Mesenteric fat pad (tissue), 1 donor: ENCODE data around the gene RASA3. TPM values are rescaled to one million over a fixed set of nuclear protein-coding genes. Genes with fewer than 3 reads are reported as not detected.
"Not testable (repeated sequence)": the region's sequence is repeated elsewhere in the genome, so short reads cannot be mapped to it uniquely, and the experiment has no call there.

ENCODE experiments used
- DNase-seq: peaks from one replicate; pipeline ENCODE4 v3.0.0-alpha.2; 2020; ENCODE audit warnings: low spot score
- total RNA-seq: library from RNA; stranded (reverse); fragmentation: NEBNext Ultra II Directional; extraction: Animal tissue kit (Norgen Biotek cat#: 25700); gene quantifications from one replicate; pipeline ENCODE4 v1.2.1, GENCODE V29; 2021
- donor health status: DM: yes; HTN: yes; CAD: no.

The RASA3 gene
- total RNA-seq, 1 donor from 2014 or later: 102 TPM

- no peak for DNase-seq
Observed at GRCh38 chr13:114155926-114156883, 23.8 kb upstream of the RASA3 start.

- DNase-seq: no peak
Observed at GRCh38 chr13:114155320-114155719, 22.9 kb upstream of the RASA3 start.

GRCh38 chr13:114154476-114154875 is 22.1 kb upstream of the RASA3 start:
- DNase-seq: no peak

- DNase-seq: no peak
Observed at GRCh38 chr13:114153485-114154080, 21.2 kb upstream of the RASA3 start.

- DNase-seq: peak; percentile 86
Observed at GRCh38 chr13:114152831-114153371, 20.5 kb upstream of the RASA3 start.

GRCh38 chr13:114152285-114152645 is 19.8 kb upstream of the RASA3 start:
- no peak for DNase-seq

GRCh38 chr13:114151565-114152284 is 19.3 kb upstream of the RASA3 start:
- DNase-seq: peak; percentile 87

GRCh38 chr13:114151031-114151430 is 18.6 kb upstream of the RASA3 start:
- no peak for DNase-seq

- DNase-seq: no peak
Observed at GRCh38 chr13:114149774-114150740, 17.6 kb upstream of the RASA3 start.

GRCh38 chr13:114148886-114149285 is 16.5 kb upstream of the RASA3 start:
- DNase-seq: not testable (repeated sequence)

- DNase-seq: no peak
Observed at GRCh38 chr13:114148521-114148855, 16.1 kb upstream of the RASA3 start.

- no peak for DNase-seq
Observed at GRCh38 chr13:114147803-114148520, 15.5 kb upstream of the RASA3 start.

GRCh38 chr13:114146629-114147028 is 14.2 kb upstream of the RASA3 start:
- DNase-seq: peak; percentile 55

GRCh38 chr13:114146173-114146572 is 13.8 kb upstream of the RASA3 start:
- peak; percentile 85 for DNase-seq

GRCh38 chr13:114145722-114146121 is 13.3 kb upstream of the RASA3 start:
- peak; percentile 71 for DNase-seq

GRCh38 chr13:114145256-114145655 is 12.8 kb upstream of the RASA3 start:
- DNase-seq: peak; percentile 55

GRCh38 chr13:114144606-114145244 is 12.3 kb upstream of the RASA3 start:
- peak; percentile 65 for DNase-seq

GRCh38 chr13:114143806-114144605 is 11.6 kb upstream of the RASA3 start:
- peak; percentile 85 for DNase-seq
